H1 (cell line): ENCODE measurements around the gene IZUMO2. TPM values are rescaled to one million over a fixed set of nuclear protein-coding genes. Genes with fewer than 3 reads are reported as not detected.

Source experiments
- ATF2 ChIP-seq: IDR thresholded peaks from 2 replicates; pipeline ENCODE4 v1.6.1; 2012; ENCODE audit warnings: low read length, inconsistent platforms
- polyA plus RNA-seq, 7 experiments: library from polyadenylated mRNA; depleted of rRNA in 3 of 7; stranded (reverse) in 5 of 7; unstranded in 2 of 7; fragments of >200 nt in 5 of 7; fragments of 200-250 nt in 2 of 7; gene quantifications; 1 replicate in 5 of 7; 2 replicates in 1 of 7; 4 replicates in 1 of 7; pipeline versions ENCODE4 v1.2.1 to v1.2.3, GENCODE V29; 2011 to 2013; ENCODE audit warnings: missing spikeins in 2 of 7, mixed read lengths in 2 of 7
- total RNA-seq: library from RNA; stranded (reverse); fragmentation: NEBNext Ultra II Directional; extraction: Animal tissue kit (Norgen Biotek cat#: 25700); gene quantifications from 2 replicates; pipeline ENCODE4 v1.2.1, GENCODE V29; 2021
- TF ChIP-seq, protein P1 (sequence below): fragments of 300-600 bp; sonication (generic); IDR thresholded peaks from 2 replicates; pipeline ENCODE4 v1.7.1; 2012; ENCODE audit warnings: low read length, moderate library complexity, mild to moderate bottlenecking, inconsistent platforms; ENCODE audit not compliant: insufficient replicate concordance
- TF ChIP-seq, protein P2 (sequence below): IDR thresholded peaks from 2 replicates; pipeline ENCODE4 v1.6.1; 2012; ENCODE audit warnings: inconsistent platforms

The IZUMO2 gene
- total and polyA plus RNA-seq, 2 of the 8 experiments (the other 6 are each of a cell fraction or from before 2014, with no cell fraction given), result 1.7 to 1.9 TPM

DNA sequence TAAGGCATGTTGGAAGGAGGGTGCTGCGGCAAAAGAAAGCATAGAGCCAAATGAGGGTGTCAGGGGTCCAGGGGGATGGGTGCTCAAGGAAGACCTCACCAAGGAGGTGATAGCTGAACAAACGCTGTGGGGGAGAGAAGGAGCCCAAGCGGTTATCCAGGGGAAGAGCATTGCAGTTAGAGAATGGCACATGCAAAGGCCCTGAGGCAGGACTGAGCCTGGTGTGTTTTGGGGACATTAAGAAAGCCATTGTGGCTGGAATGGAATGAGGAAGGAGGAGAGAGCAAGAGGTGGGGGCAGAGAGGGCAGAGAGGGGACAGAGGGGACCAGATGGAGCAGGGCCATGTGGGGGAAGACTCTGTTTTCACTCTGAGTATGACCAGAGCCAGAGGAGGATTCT lies 34.3 kb upstream of the IZUMO2 start (continued):
- TF ChIP-seq, protein P1, sequence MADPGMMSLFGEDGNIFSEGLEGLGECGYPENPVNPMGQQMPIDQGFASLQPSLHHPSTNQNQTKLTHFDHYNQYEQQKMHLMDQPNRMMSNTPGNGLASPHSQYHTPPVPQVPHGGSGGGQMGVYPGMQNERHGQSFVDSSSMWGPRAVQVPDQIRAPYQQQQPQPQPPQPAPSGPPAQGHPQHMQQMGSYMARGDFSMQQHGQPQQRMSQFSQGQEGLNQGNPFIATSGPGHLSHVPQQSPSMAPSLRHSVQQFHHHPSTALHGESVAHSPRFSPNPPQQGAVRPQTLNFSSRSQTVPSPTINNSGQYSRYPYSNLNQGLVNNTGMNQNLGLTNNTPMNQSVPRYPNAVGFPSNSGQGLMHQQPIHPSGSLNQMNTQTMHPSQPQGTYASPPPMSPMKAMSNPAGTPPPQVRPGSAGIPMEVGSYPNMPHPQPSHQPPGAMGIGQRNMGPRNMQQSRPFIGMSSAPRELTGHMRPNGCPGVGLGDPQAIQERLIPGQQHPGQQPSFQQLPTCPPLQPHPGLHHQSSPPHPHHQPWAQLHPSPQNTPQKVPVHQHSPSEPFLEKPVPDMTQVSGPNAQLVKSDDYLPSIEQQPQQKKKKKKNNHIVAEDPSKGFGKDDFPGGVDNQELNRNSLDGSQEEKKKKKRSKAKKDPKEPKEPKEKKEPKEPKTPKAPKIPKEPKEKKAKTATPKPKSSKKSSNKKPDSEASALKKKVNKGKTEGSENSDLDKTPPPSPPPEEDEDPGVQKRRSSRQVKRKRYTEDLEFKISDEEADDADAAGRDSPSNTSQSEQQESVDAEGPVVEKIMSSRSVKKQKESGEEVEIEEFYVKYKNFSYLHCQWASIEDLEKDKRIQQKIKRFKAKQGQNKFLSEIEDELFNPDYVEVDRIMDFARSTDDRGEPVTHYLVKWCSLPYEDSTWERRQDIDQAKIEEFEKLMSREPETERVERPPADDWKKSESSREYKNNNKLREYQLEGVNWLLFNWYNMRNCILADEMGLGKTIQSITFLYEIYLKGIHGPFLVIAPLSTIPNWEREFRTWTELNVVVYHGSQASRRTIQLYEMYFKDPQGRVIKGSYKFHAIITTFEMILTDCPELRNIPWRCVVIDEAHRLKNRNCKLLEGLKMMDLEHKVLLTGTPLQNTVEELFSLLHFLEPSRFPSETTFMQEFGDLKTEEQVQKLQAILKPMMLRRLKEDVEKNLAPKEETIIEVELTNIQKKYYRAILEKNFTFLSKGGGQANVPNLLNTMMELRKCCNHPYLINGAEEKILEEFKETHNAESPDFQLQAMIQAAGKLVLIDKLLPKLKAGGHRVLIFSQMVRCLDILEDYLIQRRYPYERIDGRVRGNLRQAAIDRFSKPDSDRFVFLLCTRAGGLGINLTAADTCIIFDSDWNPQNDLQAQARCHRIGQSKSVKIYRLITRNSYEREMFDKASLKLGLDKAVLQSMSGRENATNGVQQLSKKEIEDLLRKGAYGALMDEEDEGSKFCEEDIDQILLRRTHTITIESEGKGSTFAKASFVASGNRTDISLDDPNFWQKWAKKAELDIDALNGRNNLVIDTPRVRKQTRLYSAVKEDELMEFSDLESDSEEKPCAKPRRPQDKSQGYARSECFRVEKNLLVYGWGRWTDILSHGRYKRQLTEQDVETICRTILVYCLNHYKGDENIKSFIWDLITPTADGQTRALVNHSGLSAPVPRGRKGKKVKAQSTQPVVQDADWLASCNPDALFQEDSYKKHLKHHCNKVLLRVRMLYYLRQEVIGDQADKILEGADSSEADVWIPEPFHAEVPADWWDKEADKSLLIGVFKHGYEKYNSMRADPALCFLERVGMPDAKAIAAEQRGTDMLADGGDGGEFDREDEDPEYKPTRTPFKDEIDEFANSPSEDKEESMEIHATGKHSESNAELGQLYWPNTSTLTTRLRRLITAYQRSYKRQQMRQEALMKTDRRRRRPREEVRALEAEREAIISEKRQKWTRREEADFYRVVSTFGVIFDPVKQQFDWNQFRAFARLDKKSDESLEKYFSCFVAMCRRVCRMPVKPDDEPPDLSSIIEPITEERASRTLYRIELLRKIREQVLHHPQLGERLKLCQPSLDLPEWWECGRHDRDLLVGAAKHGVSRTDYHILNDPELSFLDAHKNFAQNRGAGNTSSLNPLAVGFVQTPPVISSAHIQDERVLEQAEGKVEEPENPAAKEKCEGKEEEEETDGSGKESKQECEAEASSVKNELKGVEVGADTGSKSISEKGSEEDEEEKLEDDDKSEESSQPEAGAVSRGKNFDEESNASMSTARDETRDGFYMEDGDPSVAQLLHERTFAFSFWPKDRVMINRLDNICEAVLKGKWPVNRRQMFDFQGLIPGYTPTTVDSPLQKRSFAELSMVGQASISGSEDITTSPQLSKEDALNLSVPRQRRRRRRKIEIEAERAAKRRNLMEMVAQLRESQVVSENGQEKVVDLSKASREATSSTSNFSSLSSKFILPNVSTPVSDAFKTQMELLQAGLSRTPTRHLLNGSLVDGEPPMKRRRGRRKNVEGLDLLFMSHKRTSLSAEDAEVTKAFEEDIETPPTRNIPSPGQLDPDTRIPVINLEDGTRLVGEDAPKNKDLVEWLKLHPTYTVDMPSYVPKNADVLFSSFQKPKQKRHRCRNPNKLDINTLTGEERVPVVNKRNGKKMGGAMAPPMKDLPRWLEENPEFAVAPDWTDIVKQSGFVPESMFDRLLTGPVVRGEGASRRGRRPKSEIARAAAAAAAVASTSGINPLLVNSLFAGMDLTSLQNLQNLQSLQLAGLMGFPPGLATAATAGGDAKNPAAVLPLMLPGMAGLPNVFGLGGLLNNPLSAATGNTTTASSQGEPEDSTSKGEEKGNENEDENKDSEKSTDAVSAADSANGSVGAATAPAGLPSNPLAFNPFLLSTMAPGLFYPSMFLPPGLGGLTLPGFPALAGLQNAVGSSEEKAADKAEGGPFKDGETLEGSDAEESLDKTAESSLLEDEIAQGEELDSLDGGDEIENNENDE, result no peak
- TF ChIP-seq, protein P2, sequence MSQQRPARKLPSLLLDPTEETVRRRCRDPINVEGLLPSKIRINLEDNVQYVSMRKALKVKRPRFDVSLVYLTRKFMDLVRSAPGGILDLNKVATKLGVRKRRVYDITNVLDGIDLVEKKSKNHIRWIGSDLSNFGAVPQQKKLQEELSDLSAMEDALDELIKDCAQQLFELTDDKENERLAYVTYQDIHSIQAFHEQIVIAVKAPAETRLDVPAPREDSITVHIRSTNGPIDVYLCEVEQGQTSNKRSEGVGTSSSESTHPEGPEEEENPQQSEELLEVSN, result no peak
- no peak for TF ChIP-seq ATF2
